Fibroblast of skin of right biceps (primary cell): ENCODE results near the gene RSPH1.
A peak's percentile ranks its signal among the peaks of the same experiment; 100 is the strongest.

Experiments
- DNase-seq: peaks from one replicate; pipeline ENCODE4 v3.0.0-alpha.2; 2013

RSPH1 gene

GRCh38 chr21:42496120-42496838, at the start of gene RSPH1:
Gene RSPH1 (minus strand): TSS chr21:42496224. CDS start chr21:42496186, 38 bp downstream.
- peak; percentile 97 for DNase-seq

DNA sequence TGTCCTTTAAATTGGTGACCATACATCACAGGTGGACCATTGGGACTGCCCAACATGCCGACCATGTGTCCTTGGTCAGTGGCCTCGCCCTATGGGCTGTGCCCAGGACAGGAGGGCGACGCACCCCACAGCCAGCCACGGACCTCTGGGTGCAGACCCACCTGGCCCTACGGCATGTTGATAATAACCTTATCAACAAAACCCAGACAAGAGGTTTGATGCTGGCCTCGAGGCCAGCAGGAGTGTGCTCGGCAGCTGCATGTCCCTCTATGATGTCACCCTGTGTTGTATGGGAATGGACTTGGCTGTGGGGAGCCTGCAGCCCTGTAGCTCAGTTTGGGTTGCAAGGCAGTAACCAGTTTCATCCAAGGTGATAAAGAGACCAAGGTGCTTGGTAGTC, 49.7 kb upstream of the RSPH1 start:
- DNase-seq: no peak

- DNase-seq: no peak
Measured at GRCh38 chr21:42545317-42545716, 49.3 kb upstream of the RSPH1 start.

DNA sequence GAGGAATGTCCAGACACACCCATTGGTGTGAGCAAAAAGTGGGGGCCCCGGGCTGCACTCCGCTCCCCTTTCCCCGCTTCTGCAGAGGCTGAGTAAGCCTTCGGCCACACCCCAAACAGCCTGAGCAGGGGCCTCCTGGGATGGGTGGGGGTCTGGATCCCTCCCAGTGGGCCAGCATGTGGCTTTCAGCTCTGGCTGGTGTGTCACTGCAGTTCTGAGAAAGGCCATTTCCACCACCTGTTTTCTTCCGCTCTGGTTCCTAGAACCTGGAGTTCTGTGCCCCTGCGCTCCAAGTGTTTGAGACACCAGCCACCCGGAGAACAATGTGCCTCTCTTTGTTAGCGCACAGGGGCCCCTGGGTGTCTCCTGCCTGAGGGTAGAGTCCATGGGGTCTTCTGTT, 48.5 kb upstream of the RSPH1 start:
- no peak for DNase-seq

DNA sequence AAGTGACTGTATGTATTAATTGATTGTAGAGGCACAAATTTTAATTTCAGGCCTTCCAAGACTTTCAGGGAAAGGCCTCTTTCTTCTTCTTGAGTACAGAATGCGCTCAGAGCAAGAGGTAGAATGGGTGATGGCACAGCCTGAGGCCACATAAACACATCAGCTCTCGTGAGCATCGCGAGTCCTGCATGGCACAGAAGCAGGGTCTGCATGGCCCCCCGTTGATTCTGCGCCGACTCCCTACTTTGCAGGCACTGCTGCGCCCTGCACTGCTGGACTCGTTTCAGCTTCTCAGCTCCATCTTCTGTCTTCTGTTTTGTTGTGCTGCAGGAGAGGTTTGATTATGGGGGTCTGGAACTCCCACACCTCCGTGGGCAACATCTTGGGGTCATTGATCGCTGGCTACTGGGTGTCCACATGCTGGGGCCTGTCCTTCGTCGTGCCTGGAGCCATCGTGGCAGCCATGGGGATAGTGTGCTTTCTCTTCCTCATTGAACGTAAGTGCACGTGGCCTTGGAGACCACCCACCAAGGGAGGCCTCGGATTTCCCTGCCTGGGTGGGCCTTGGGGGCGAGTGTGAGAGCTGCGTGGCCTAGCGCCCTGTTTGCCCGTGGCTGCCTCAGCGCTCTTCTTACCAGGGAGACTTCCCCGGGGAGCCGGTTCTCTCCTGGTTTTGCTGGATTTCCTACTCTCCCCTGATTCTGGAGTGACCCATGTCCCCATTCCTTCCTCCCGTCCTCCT, 47.3 kb upstream of the RSPH1 start:
- DNase-seq: no peak

- no peak for DNase-seq
Measured at GRCh38 chr21:42542596-42542995, 46.6 kb upstream of the RSPH1 start.

DNA sequence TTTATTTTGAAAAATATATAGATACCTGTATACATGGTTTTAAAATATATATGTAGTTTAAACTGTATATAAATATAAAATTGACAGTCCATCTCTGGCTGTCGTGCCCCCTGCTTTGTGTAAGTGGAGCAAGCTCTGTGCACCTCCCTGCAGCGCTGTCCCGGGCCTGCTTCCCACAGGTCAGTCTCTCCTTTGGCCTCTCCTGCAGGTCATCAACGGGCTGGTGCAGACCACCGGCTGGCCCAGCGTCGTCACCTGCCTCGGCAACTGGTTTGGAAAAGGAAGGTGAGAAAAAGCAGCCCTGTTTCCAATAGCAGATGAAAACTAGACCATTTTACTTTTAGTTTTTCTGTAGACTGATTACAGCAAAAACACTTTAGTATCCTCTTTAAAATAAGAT, 46.2 kb upstream of the RSPH1 start:
- DNase-seq: no peak

DNA sequence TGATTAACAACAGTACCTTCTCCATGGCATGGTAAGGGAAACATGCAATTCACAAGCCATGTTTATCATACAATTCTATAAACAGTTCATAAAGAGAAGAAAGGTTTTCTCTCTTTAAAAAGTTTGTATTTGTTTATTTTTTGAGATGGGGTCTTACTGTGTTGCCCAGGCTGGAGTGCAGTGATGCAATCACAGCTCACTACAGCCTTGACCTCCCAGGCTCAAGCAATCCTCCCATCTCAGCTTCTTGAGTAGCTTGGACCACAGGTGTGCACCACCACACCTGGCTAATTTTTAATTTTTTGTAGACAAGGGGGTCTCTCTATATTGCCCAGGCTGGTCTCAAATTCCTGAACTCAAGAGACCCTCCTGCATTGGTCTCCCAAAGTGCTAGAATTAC, 45.6 kb upstream of the RSPH1 start:
- DNase-seq: no peak

GRCh38 chr21:42541174-42541573, 45.1 kb upstream of the RSPH1 start:
- no peak for DNase-seq

DNA sequence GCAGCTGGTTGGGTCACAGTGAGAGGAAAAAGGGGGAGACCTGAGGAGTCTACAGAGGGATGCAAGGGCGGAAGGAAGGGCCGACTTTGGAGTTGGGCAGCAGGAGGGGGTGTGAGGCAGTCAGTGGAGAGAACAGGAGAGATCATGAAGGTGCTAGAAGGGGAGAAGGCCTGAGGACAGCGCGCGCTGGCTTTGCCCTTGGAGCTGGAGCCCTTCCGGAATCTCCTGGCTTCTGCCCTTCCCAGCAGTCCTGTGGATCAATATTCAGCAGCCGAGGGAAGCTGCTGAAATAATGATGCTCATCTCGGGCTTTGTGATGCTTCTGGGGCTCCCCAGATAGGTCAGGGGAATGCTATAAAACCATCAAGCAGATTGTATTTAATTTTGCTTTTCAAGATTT, 44.4 kb upstream of the RSPH1 start:
- DNase-seq: no peak

- DNase-seq: no peak
Measured at GRCh38 chr21:42539931-42540343, 43.9 kb upstream of the RSPH1 start.

DNA sequence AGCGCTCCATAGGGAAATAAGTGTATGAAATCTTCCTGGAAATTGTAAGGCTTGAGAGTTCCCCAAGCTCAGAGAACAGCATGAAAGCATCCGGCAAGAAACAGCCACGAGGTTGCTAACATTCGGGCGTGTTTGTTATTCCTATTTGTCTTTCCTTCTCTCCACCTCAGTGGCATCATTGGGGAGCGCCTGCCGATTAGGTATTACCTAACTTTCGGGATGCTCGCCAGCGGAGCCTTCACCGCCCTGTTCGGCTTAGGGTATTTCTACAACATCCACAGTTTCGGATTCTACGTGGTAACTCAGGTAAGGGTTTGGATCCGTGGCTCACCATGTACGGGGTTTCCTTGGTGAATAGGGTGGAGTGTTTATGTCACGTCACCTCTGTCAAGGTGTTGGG, 43.3 kb upstream of the RSPH1 start:
- no peak for DNase-seq

GRCh38 chr21:42538479-42539275, 42.7 kb upstream of the RSPH1 start:
- no peak for DNase-seq

DNA sequence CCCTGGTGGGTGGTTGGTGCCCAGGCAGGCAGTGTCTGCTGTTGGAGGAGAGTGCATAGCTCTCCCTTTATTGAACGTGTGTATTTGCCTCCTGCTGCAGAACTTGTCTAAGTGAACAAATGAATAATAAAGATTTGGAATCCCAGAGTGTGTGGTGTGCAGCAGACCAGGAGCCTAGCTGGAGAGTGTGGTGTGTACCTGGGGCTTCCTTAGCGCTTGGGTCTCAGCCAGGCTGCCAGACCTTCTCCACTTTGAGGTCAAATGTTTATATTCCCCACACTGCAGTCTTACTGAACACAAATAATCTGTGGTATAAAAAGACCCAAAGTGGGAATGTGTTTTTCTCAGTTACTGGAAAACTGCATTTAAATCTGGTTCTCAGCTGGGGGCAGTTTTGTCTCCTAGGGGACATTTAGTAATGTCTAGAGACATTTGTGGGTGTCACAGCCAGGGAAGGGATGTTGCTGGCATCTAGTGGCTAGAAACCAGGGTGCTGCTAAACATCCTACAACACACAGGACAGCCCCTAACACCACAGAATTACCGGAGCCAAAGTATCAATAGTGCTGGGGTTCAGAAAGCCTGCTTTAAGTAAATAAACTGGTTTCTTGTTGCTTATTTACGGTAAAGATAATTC, 41.2 kb upstream of the RSPH1 start:
- no peak for DNase-seq

- no peak for DNase-seq
Measured at GRCh38 chr21:42536601-42537000, 40.6 kb upstream of the RSPH1 start.

GRCh38 chr21:42535602-42536171, 39.7 kb upstream of the RSPH1 start:
- DNase-seq: no peak

DNA sequence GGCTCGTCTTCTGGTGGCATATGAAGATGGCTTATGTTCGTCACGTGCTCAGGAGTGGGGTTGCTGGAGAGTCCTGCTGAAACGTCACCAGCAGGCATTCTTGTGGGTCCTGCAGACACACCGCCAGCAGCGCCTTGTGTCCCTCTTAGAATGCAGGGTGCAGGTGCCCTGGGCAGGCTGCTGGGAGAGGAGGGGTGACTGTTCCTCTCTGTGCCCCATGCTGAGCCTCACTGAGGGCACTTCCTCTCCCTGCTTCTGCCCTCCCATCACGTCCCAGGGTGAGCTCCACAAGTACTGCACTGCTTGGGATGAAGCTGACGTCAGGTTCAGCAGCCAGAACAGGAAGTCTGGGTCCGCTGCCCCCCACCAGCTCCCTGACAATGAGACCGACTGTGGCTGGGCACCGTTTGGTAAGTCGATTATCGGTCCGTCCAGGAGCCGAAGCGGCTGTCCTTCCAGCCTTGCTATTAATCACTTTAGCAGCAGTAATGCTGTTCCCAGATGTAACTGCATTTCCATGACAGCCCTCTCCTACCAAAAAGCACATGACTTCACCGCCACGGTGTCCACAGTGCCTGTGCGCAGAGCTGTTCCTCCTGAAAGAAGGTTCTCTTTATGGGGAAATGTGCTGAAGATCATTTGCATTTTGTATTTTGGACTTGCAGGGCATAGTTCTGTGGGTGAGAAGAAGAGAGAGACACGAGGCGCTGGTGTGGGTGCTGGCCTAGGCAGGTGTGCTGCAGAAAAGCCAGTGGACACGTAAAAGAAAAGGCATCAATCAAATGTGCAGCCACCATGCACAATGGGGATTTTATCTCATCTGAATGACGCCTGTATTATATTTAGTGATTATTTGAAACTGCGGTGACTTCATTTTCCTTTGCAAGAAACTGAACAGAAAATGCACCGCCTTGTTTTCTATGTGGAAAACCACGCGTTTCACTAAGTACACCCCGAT, 38.7 kb upstream of the RSPH1 start:
- no peak for DNase-seq

DNA sequence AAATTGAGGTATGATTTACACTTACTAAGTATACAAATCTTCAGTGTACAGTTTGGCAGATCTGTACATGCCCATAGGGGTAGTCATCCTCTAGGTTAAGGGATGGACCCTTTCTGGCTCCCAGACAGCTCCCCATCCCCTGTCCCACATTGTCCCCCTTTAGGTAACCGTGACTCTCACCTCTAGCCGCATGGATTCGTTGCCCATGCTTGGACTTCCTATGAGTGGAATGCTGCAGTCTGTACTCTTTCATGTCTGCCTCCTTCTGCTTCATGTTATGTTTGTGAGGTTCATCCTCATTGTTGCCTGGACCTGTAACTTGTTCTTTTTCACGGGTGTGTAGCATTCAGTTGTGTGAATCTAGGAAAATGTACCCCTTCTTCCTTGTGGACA, 37.9 kb upstream of the RSPH1 start:
- DNase-seq: no peak

DNA sequence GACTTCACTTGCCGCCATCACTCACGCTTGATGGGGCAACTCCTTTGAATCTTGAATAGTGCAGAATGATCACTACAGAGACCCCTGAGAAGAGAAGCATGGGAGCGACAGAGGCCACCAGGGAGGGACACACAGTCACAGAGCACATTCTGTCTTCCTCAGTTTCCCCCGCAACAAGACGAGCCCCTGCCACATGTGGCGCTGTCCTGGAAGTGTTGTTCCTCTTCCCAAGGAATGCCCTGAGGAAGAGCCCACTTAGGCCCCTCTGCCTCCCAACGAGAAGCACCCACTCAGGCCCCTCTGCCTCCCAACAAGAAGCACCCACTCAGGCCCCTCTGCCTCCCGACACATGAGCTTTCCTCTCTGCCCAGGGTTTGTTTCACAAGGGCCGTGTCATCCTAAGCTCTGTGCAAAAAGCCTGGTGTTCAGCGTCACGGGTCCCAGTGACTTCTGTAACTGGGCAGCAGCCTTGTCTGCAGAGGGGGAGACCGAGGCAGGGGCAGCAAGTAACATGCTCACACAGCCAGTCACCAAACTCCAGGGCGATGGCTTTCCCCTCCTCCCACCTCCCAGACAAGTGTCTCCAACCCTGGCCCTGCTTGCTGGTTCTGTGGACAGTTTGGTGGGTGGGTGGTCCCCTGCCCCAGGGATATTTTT, 37.4 kb upstream of the RSPH1 start:
- DNase-seq: no peak

DNA sequence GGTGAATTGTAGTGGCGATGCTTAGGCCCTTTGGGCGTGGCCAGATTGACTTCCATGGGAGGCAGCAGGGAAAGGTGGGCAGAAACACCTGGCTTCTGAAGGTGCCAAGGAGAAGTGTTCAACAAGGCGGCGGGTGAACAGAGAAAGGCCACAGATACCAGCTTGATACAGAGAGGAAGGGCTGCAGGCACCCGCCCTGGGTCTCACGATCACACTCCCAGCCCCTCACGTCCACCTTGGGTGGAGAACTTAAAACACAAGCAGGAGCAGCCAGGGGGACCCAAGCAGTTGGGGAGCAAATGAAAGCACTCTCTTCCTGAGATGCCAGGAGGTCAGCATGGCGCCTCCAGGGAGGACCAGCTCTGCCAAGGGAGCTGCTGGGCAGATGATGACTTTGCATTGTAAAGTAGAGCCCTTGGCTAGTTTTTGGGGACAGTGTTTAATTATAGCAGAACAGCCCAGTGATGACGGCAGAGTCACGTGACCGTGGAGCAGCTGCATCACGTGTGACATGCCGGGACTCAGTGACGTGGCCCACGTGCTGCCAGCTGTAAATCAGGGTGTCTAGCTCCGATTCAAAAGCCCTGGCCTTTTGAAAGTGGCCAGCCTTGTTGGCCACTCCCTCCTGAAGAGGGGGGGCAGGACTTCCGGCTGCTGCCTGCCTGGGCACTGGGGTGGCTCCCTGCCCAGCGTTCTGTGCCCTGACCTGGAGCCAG, 36.6 kb upstream of the RSPH1 start:
- DNase-seq: no peak
